Osteoblast (primary cell): ENCODE data around the gene ATXN7L2. TPM values are rescaled to one million over a fixed set of nuclear protein-coding genes. Genes with fewer than 3 reads are reported as not detected.

Experiments
- DNase-seq: peaks from one replicate; pipeline ENCODE4 v3.0.0; 2011; ENCODE audit warnings: low spot score, mixed read lengths; ENCODE audit not compliant: insufficient read length; ENCODE audit errors: missing footprints
- H2AFZ ChIP-seq: 2 replicates; pipeline ENCODE4 v1.6.0; 2011; ENCODE audit warnings: mild to moderate bottlenecking, low read length
- H3K27ac ChIP-seq: 2 replicates; pipeline ENCODE4 v1.5.1; 2011; ENCODE audit warnings: mild to moderate bottlenecking, low read depth, low read length, moderate library complexity
- H3K27me3 ChIP-seq: 2 replicates; pipeline ENCODE4 v1.6.0; 2012; ENCODE audit warnings: mild to moderate bottlenecking, control low read depth, inconsistent platforms, low read length, moderate library complexity; ENCODE audit not compliant: insufficient read depth
- H3K36me3 ChIP-seq: 2 replicates; pipeline ENCODE4 v1.5.1; 2011; ENCODE audit warnings: mild to moderate bottlenecking, low read length, control low read depth, moderate library complexity; ENCODE audit not compliant: insufficient read depth
- H3K4me1 ChIP-seq: 2 replicates; pipeline ENCODE4 v1.5.1; 2011; ENCODE audit warnings: mild to moderate bottlenecking, low read length, control low read depth, moderate library complexity; ENCODE audit not compliant: insufficient read depth
- H3K4me2 ChIP-seq: 2 replicates; pipeline ENCODE4 v1.6.0; 2011; ENCODE audit warnings: mild to moderate bottlenecking, low read length; ENCODE audit not compliant: insufficient read depth
- H3K4me3 ChIP-seq: fragments of 200-600 bp; sonication (generic); 3 replicates; pipeline ENCODE4 v1.5.1; 2012; ENCODE audit warnings: mild to moderate bottlenecking, low read length, inconsistent platforms; ENCODE audit not compliant: insufficient read depth
- H3K79me2 ChIP-seq: 2 replicates; pipeline ENCODE4 v1.6.0; 2012; ENCODE audit warnings: mild to moderate bottlenecking, low read length, control low read depth, inconsistent platforms; ENCODE audit not compliant: insufficient read depth
- H3K9me3 ChIP-seq: 2 replicates; pipeline ENCODE4 v1.5.1; 2011; ENCODE audit warnings: low read depth, low read length, control low read depth
- H4K20me1 ChIP-seq: 2 replicates; pipeline ENCODE4 v1.6.0; 2012; ENCODE audit warnings: mild to moderate bottlenecking, low read length, control low read depth; ENCODE audit not compliant: insufficient read depth
- CTCF ChIP-seq: IDR thresholded peaks from 2 replicates; pipeline ENCODE4 v1.5.1; 2011; ENCODE audit warnings: mild to moderate bottlenecking, low read depth, low read length, moderate library complexity; ENCODE audit errors: extremely low read depth
- total RNA-seq: library from RNA; depleted of rRNA; stranded (reverse); fragments of >200 nt; gene quantifications from 2 replicates; pipeline ENCODE4 v1.2.3, GENCODE V29; 2012

The ATXN7L2 gene
- total RNA-seq, 1 donor = 1.8 TPM

DNA sequence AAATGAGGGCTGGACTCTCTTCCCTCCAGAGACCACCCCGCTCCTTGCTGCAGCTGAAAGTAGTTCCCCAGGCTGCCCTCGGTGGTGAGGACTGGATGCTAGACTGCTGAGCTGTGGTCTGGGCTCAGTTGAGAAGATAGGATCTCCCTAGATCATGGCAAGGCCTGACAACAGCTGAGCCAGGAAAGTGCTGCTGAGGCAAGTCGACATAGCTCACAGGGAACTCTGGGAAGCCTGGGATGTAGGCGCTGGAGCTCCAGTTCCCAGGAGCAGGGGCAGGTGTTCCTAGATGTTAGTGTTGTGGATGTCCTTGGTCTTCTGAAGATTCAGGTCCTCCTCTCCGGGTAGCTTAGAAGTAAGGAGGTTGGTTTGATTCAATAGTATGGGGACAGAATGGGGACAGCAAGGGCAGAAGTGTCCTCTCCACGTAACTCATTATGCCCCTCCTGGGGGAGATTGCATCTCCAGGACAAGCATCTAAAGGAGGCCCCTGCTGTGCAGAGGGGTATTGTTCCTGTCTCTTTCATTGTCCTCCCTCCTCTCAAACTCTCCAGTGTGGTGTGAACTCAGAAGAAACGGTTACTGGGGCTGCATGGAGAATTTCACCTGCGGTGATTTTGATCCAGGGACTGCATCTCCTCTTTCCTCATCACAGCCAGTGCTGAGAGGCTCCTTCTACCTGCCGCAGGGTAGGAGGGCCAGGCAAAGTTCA is 13.9 kb downstream of the ATXN7L2 start:
- peaks cover 26% of the 10 kb centered on the region for H4K20me1 ChIP-seq
- TF ChIP-seq CTCF = no peak
- no peak overlapping the region for H2AFZ ChIP-seq
- peaks cover 41% of the 10 kb centered on the region for H3K79me2 ChIP-seq
- H3K4me1 ChIP-seq = peaks cover 11% of the 10 kb centered on the region
- no peak for DNase-seq
- H3K9me3 ChIP-seq = no peaks in the 10 kb centered on the region
- peaks cover 35% of the 10 kb centered on the region for H3K36me3 ChIP-seq
- H3K27ac ChIP-seq = no peak overlapping the region
- no peak overlapping the region for H3K4me2 ChIP-seq
- no peaks in the 10 kb centered on the region for H3K27me3 ChIP-seq
- no peak overlapping the region for H3K4me3 ChIP-seq

- Histone ChIP-seq H4K20me1 (peaks cover 26% of the 10 kb centered on the region), H3K4me3 (no peak overlapping the region), H2AFZ (no peak overlapping the region), H3K4me2 (no peak overlapping the region), H3K36me3 (peaks cover 35% of the 10 kb centered on the region), H3K27ac (no peak overlapping the region), H3K27me3 (no peaks in the 10 kb centered on the region), H3K4me1 (peaks cover 4% of the 10 kb centered on the region), H3K9me3 (no peaks in the 10 kb centered on the region), H3K79me2 (peaks cover 41% of the 10 kb centered on the region)
- peak; percentile 48 for TF ChIP-seq CTCF
- DNase-seq = peak; percentile 90
Measured at GRCh38 chr1:109498161-109498801, 14.6 kb downstream of the ATXN7L2 start.

DNA sequence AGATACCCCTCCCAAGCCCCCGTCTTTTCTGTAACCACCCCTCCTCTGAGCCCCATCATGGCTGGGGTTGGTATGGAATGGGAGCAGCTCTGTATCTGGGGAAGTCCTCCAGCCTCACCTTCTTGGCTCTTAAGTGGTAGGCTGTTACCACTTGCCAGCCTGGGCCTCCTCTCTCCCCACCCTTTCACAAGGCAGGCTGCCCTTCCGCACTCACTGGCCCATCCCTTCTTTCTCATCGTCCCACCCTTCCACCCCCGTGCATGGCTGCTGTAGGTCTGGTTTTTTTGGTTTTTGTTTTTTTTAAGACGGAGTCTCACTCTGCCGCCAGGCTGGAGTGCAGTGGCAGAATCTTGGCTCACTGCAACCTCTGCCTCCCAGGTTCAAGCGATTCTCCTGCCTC is 15.4 kb downstream of the ATXN7L2 start:
- DNase-seq = no peak
- Histone ChIP-seq H3K4me2 (no peak overlapping the region), H2AFZ (no peak overlapping the region), H3K27ac (no peak overlapping the region), H4K20me1 (peaks cover 26% of the 10 kb centered on the region), H3K79me2 (peaks cover 41% of the 10 kb centered on the region), H3K4me3 (no peak overlapping the region), H3K27me3 (no peaks in the 10 kb centered on the region), H3K9me3 (no peaks in the 10 kb centered on the region), H3K36me3 (peaks cover 35% of the 10 kb centered on the region), H3K4me1 (no peaks in the 10 kb centered on the region)
- TF ChIP-seq CTCF = no peak
